ENCODE measurements around the gene HEY2. TPM values are rescaled to one million over a fixed set of nuclear protein-coding genes. Genes with fewer than 3 reads are reported as not detected.

Gene HEY2
- total and polyA plus RNA-seq, 2 donors (not counting 3 experiments of a cell fraction or from before 2014, with no cell fraction given): 0.07 TPM; not detected in 1

- no TSS peak for BruUV-seq (replicated peaks)
- Histone ChIP-seq H2AFZ (ENCODE audit: low read depth, low read length) (no peak overlapping the region), H3K4me3 (replicated peaks in 1 of 3; ENCODE audit: insufficient read depth in 1 of 3, low read depth in 1 of 3, low read length in 3 of 3) (no peak overlapping the region), H3K4me1 (ENCODE audit: control insufficient read depth, extremely low read depth, insufficient read depth, low read length) (no peaks in the 10 kb centered on the region), H3K27ac (ENCODE audit: insufficient read depth, low read depth, low read length) (no peak overlapping the region), H3K9ac (replicated peaks; ENCODE audit: extremely low read depth, insufficient read depth, low read length) (no peak overlapping the region), H4K20me1 (replicated peaks; ENCODE audit: control insufficient read depth, extremely low read depth, insufficient read depth, low read length) (no peaks in the 10 kb centered on the region), H3K9me1 (replicated peaks; ENCODE audit: control insufficient read depth, extremely low read depth, insufficient read depth, low read length) (no peaks in the 10 kb centered on the region), H3K27me3 (ENCODE audit: control insufficient read depth in 2 of 2, insufficient read depth in 2 of 2, low read length in 2 of 2) (peaks cover 6 to 10% of the 10 kb centered on the region in 2 experiments), H3K9me3 (replicated peaks; ENCODE audit: control insufficient read depth, insufficient read depth, low read length) (no peaks in the 10 kb centered on the region), H3K36me3 (ENCODE audit: control insufficient read depth in 2 of 2, extremely low read depth in 1 of 2, insufficient read depth in 2 of 2, low read length in 2 of 2) (no peaks in the 10 kb centered on the region), H3K79me2 (ENCODE audit: control insufficient read depth, insufficient read depth, low read length) (no peaks in the 10 kb centered on the region), H3K4me2 (ENCODE audit: insufficient read depth, low read length) (no peak overlapping the region)
- ChIA-PET POLR2A (no interaction called here), CTCF (no interaction called here)
- dilution Hi-C loops (cut with MboI; ENCODE audit: extremely low pct_ligation_motif_present, low sequenced_read_pairs): no loop called here
- intact Hi-C loops (cut with micrococcal nuclease): no loop called here
- FAIRE-seq: no peak
- no peak for TF ChIP-seq MAX (IDR thresholded peaks at IDR 0.05; ENCODE audit: insufficient read depth, insufficient read length)
- TF ChIP-seq JUN (IDR thresholded peaks at IDR 0.05; ENCODE audit: borderline replicate concordance, insufficient read depth, insufficient read length, low read depth): no peak
- TF ChIP-seq POLR2A (IDR thresholded peaks at IDR 0.05; ENCODE audit: low read depth, low read length): no peak
- no peak for TF ChIP-seq GATA2 (IDR thresholded peaks at IDR 0.05; ENCODE audit: insufficient read depth, insufficient read length, low read depth, low read length)
- TF ChIP-seq FOS (IDR thresholded peaks at IDR 0.05; ENCODE audit: borderline replicate concordance, insufficient read depth, low read length): no peak
- no peak for TF ChIP-seq POLR2AphosphoS5 (IDR thresholded peaks at IDR 0.05; ENCODE audit: insufficient read depth, low read depth, low read length)
- no peak for TF ChIP-seq CTCF (IDR thresholded peaks at IDR 0.05; ENCODE audit: extremely low read depth in 1 of 2, insufficient read depth in 1 of 2, low read depth in 1 of 2, low read length in 2 of 2)
- no peak for DNase-seq (ENCODE audit: low read depth, low spot score)
Measured at GRCh38 chr6:125733516-125734300, 15.7 kb upstream of the HEY2 start.

Data from endothelial cell of umbilical vein (primary cell).